A673 (cell line): ENCODE results near the gene SNAP47. TPM values are rescaled to one million over a fixed set of nuclear protein-coding genes. Genes with fewer than 3 reads are reported as not detected.

Experiments
- BruUV-seq: library from RNA; stranded (reverse); fragments of 400-500 nt; replicated peaks from 2 replicates; lab custom pipeline; 2021; lab: Mats Ljungman, UMichigan
- CTCF ChIA-PET: fragments of 300-600 bp; sonication (Branson Sonifier 250); formaldehyde crosslinking; loops from one replicate; lab custom pipeline; 2022; ENCODE audit warnings: antibody characterized with exemption; lab: Charles Lee
- POLR2A ChIA-PET: fragments of 300-600 bp; sonication (Branson Sonifier 250); formaldehyde crosslinking; loops from one replicate; lab custom pipeline; 2022; ENCODE audit warnings: antibody characterized with exemption; ENCODE audit not compliant: low non-redundant PET; lab: Charles Lee
- DNase-seq: peaks from one replicate; pipeline ENCODE4 v3.0.0-alpha.2; 2015; ENCODE audit warnings: low spot score
- H3K27ac ChIP-seq: fragments of 200-600 bp; sonication (generic); 2 replicates; pipeline ENCODE4 v1.5.1; 2016; ENCODE audit warnings: mixed run types, low read depth, mild to moderate bottlenecking, mixed read lengths, antibody characterized with exemption, low read length; ENCODE audit not compliant: poor library complexity, severe bottlenecking
- H3K27me3 ChIP-seq: fragments of 200-600 bp; sonication (generic); replicated peaks from 2 replicates; pipeline ENCODE4 v1.6.1; 2017; ENCODE audit warnings: mixed run types, low read depth, mild to moderate bottlenecking, mixed read lengths, antibody characterized with exemption, low read length; ENCODE audit not compliant: insufficient read depth, poor library complexity
- H3K36me3 ChIP-seq: fragments of 200-600 bp; sonication (generic); 2 replicates; pipeline ENCODE4 v1.6.1; 2016; ENCODE audit warnings: mixed run types, mild to moderate bottlenecking, mixed read lengths, antibody characterized with exemption, low read length; ENCODE audit not compliant: insufficient read depth, poor library complexity, severe bottlenecking
- H3K4me1 ChIP-seq: fragments of 200-600 bp; sonication (generic); 2 replicates; pipeline ENCODE4 v1.6.1; 2017; ENCODE audit warnings: mixed run types, mild to moderate bottlenecking, mixed read lengths, antibody characterized with exemption, low read length; ENCODE audit not compliant: insufficient read depth, poor library complexity, severe bottlenecking
- H3K4me3 ChIP-seq: fragments of 200-600 bp; sonication (generic); 2 replicates; pipeline ENCODE4 v1.5.1; 2016; ENCODE audit warnings: low read depth, mixed run types, mild to moderate bottlenecking, mixed read lengths, low read length; ENCODE audit not compliant: poor library complexity, severe bottlenecking
- H3K9me3 ChIP-seq: fragments of 200-600 bp; sonication (generic); 2 replicates; pipeline ENCODE4 v1.6.1; 2016; ENCODE audit warnings: mixed run types, low read depth, mild to moderate bottlenecking, mixed read lengths, antibody characterized with exemption, low read length; ENCODE audit not compliant: poor library complexity, severe bottlenecking
- EZH2 ChIP-seq: fragments of 200-600 bp; sonication (generic); IDR thresholded peaks from 2 replicates; pipeline ENCODE4 v1.6.1; 2017; ENCODE audit warnings: borderline replicate concordance, low read depth, mild to moderate bottlenecking, mixed read lengths, antibody characterized with exemption, low read length; ENCODE audit not compliant: poor library complexity, severe bottlenecking
- intact Hi-C: fragments of 100-400 bp; cut with micrococcal nuclease; formaldehyde crosslinking; loops from one replicate; pipeline ENCODE4 v1.10.0; 2022; ENCODE audit not compliant: unreplicated experiment
- total RNA-seq: library from RNA; stranded (reverse); gene quantifications from 2 replicates; pipeline ENCODE4 v1.2.3, GENCODE V29; 2021
- TF ChIP-seq, protein P1 (sequence below): fragments of 300-800, 200-600 bp; sonication (generic); conservative IDR thresholded peaks from 2 replicates; pipeline ENCODE4 v1.5.1; 2017; ENCODE audit warnings: low read depth, mild to moderate bottlenecking, antibody characterized with exemption, low read length, moderate library complexity, mixed read lengths

SNAP47 gene
- total RNA-seq, 1 experiment from 2014 or later, result 36.4 TPM

DNA sequence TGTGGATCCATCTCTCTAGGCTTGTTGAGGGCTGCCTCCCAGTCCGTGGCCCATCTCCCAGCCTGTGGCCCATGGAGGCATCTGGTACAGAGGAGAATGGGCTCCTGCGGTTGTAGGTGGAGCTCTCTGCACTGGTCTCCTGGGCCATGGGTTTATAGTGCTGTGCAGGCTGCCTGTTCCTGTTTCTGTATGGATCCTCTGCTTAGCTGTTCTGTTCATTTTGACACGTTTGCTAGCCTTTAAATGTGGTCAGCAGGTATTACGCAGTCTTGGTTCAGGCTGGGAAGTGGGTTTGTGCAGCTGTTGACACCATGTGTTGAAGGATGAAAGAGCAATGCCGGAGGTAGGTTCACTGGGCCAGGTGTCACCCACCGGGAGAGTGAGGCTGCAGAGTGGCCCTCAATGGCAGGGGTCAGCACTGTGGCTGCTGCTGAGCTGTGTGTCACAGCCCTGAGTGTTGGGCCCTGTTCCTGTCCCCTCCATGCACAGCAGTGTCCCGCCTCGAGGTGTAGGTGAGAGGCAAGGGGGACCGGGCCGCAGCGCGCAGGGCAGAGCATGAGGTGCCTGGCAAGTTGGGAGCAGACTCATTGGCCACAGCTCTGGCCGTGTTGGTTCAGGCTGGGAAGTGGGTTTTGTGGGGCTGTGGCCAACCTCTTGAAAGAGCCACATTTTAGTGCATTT, 39.0 kb downstream of the SNAP47 start:
- ChIA-PET CTCF (no interaction called here), POLR2A (no interaction called here)
- Histone ChIP-seq H3K9me3 (no peaks in the 10 kb centered on the region), H3K36me3 (no peaks in the 10 kb centered on the region), H3K27ac (no peak overlapping the region), H3K27me3 (no peaks in the 10 kb centered on the region), H3K4me3 (no peak overlapping the region), H3K4me1 (no peaks in the 10 kb centered on the region)
- no TSS peak for BruUV-seq
- DNase-seq, result no peak
- no peak for TF ChIP-seq EZH2
- TF ChIP-seq, protein P1, sequence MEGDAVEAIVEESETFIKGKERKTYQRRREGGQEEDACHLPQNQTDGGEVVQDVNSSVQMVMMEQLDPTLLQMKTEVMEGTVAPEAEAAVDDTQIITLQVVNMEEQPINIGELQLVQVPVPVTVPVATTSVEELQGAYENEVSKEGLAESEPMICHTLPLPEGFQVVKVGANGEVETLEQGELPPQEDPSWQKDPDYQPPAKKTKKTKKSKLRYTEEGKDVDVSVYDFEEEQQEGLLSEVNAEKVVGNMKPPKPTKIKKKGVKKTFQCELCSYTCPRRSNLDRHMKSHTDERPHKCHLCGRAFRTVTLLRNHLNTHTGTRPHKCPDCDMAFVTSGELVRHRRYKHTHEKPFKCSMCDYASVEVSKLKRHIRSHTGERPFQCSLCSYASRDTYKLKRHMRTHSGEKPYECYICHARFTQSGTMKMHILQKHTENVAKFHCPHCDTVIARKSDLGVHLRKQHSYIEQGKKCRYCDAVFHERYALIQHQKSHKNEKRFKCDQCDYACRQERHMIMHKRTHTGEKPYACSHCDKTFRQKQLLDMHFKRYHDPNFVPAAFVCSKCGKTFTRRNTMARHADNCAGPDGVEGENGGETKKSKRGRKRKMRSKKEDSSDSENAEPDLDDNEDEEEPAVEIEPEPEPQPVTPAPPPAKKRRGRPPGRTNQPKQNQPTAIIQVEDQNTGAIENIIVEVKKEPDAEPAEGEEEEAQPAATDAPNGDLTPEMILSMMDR, result no peak
- intact Hi-C loops, result no loop called here

DNA sequence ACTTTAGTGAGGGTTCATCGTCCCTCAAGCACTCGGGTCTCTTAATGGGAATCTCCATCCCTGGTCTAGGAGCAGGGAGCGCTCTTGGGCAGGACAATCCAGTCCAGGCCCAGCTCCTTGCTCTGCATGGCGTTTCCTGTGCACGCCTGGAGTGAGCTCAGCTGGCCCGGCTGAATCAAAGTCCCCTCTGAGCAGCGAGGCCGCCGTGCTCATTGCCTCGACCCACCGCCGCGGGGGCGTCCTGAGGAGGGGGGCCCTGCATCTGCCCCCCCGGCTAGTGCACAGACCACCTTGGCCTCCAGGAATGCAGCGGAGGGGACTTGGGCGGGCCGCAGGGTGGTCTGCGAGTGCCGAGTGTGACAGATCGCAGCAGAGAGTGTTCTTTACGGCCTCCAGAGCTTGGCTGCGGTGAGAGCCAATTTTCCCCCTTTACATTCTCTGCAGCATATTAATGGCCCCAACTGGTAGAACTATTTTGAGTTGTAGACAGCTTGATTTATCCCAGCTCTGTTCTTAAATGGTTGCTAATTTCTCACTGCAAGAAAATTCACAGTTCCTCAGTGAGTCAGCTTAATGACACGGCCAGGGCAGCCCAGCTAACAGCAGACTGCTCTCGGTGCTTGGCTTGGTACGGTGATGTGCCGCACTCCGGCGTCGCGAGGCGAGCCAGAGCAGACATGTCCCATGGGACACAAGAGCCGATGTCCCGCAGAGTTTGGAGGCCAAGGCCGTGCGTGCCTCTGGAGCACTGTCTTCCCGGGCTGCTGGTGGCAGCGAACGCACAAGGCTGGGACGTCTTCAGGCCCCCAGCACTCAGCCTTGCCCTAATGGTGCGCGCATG, 39.8 kb downstream of the SNAP47 start:
- TF ChIP-seq EZH2, result no peak
- TF ChIP-seq, protein P1, result no peak
- ChIA-PET CTCF (no interaction called here), POLR2A (no interaction called here)
- H3K9me3 ChIP-seq, result no peaks in the 10 kb centered on the region
- H3K4me1 ChIP-seq, result no peaks in the 10 kb centered on the region
- H3K27ac ChIP-seq, result no peak overlapping the region
- no peak overlapping the region for H3K4me3 ChIP-seq
- no TSS peak for BruUV-seq
- no peaks in the 10 kb centered on the region for H3K36me3 ChIP-seq
- intact Hi-C loops, result no loop called here
- H3K27me3 ChIP-seq, result no peaks in the 10 kb centered on the region
- DNase-seq, result no peak

DNA sequence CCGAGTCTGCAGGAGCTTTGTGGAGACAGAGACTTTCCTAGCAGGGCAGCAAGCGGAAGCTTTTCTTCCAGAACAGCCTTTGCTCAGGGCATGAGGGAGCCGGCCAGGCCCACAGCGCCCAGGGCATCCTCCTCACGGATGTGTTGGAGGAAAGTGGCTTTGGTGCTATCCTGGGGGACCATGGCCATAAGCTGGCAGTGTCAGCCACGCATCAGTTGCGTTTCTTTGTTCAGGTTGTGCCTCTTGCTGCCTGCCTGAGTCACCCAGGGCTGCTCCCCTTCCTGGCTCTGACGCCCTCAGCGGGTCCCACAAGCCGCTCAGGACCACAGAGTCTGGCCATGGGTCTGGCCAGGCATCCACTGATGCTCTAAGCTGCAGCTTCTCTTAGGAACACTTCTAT, 40.6 kb downstream of the SNAP47 start:
- TF ChIP-seq, protein P1, result no peak
- Histone ChIP-seq H3K4me1 (no peaks in the 10 kb centered on the region), H3K36me3 (no peaks in the 10 kb centered on the region), H3K27ac (no peak overlapping the region), H3K27me3 (no peaks in the 10 kb centered on the region), H3K4me3 (no peak overlapping the region), H3K9me3 (no peaks in the 10 kb centered on the region)
- POLR2A ChIA-PET, result no interaction called here
- CTCF ChIA-PET, result no interaction called here
- BruUV-seq, result no TSS peak
- DNase-seq, result no peak
- intact Hi-C loops, result no loop called here
